Glomerular endothelial cell (primary cell): Measurements from ENCODE around the gene GPRC5A. TPM values are rescaled to one million over a fixed set of nuclear protein-coding genes. Genes with fewer than 3 reads are reported as not detected.
"Not testable (repeated sequence)": the region's sequence is repeated elsewhere in the genome, so short reads cannot be mapped to it uniquely, and the experiment has no call there.

Source experiments
- DNase-seq: peaks from one replicate; pipeline ENCODE4 v3.0.0-alpha.2; 2011; ENCODE audit warnings: low read depth, low spot score; ENCODE audit errors: extremely low read depth
- total RNA-seq: library from RNA; depleted of rRNA; stranded (reverse); fragments of >200 nt; gene quantifications from 2 replicates; pipeline ENCODE4 v1.2.3, GENCODE V29; 2015

GPRC5A gene
- total RNA-seq: 14.9 and 18.7 TPM in 2 replicates

GRCh38 chr12:12891080-12891880 is at the start of gene GPRC5A:
Gene GPRC5A (plus strand): TSS chr12:12891562. CDS start chr12:12908250, 16,688 bp downstream.
- DNase-seq: no peak

- DNase-seq: no peak
Observed at GRCh38 chr12:12845794-12846243, 45.5 kb upstream of the GPRC5A start.

- DNase-seq: not testable (repeated sequence)
Observed at GRCh38 chr12:12846780-12847179, 44.6 kb upstream of the GPRC5A start.

- DNase-seq: no peak
Observed at GRCh38 chr12:12853435-12853834, 37.9 kb upstream of the GPRC5A start.

- DNase-seq: no peak
Observed at GRCh38 chr12:12859690-12860089, 31.7 kb upstream of the GPRC5A start.

- no peak for DNase-seq
Observed at GRCh38 chr12:12864243-12864642, 27.1 kb upstream of the GPRC5A start.

- DNase-seq: no peak
Observed at GRCh38 chr12:12868477-12869235, 22.7 kb upstream of the GPRC5A start.

GRCh38 chr12:12870465-12870864 is 20.9 kb upstream of the GPRC5A start:
- DNase-seq: peak; percentile 91

- no peak for DNase-seq
Observed at GRCh38 chr12:12871587-12872138, 19.7 kb upstream of the GPRC5A start.

- DNase-seq: no peak
Observed at GRCh38 chr12:12872139-12872933, 19.0 kb upstream of the GPRC5A start.

- DNase-seq: no peak
Observed at GRCh38 chr12:12872934-12873275, 18.5 kb upstream of the GPRC5A start.

- DNase-seq: no peak
Observed at GRCh38 chr12:12874029-12874428, 17.3 kb upstream of the GPRC5A start.

GRCh38 chr12:12875301-12875700 is 16.1 kb upstream of the GPRC5A start:
- not testable (repeated sequence) for DNase-seq

GRCh38 chr12:12877153-12877768 is 14.1 kb upstream of the GPRC5A start:
- DNase-seq: no peak

GRCh38 chr12:12877781-12878455 is 13.4 kb upstream of the GPRC5A start:
- no peak for DNase-seq

- no peak for DNase-seq
Observed at GRCh38 chr12:12880537-12880936, 10.8 kb upstream of the GPRC5A start.

GRCh38 chr12:12881151-12881909 is 10.0 kb upstream of the GPRC5A start:
- no peak for DNase-seq

GRCh38 chr12:12882288-12882687 is 9.1 kb upstream of the GPRC5A start:
- DNase-seq: no peak

GRCh38 chr12:12883369-12884001 is 7.9 kb upstream of the GPRC5A start:
- no peak for DNase-seq
